ENCODE data around the gene IL20RA. TPM values are rescaled to one million over a fixed set of nuclear protein-coding genes. Genes with fewer than 3 reads are reported as not detected.

Gene IL20RA
- total and polyA plus RNA-seq, 5 donors from 2014 or later: not detected

DNA sequence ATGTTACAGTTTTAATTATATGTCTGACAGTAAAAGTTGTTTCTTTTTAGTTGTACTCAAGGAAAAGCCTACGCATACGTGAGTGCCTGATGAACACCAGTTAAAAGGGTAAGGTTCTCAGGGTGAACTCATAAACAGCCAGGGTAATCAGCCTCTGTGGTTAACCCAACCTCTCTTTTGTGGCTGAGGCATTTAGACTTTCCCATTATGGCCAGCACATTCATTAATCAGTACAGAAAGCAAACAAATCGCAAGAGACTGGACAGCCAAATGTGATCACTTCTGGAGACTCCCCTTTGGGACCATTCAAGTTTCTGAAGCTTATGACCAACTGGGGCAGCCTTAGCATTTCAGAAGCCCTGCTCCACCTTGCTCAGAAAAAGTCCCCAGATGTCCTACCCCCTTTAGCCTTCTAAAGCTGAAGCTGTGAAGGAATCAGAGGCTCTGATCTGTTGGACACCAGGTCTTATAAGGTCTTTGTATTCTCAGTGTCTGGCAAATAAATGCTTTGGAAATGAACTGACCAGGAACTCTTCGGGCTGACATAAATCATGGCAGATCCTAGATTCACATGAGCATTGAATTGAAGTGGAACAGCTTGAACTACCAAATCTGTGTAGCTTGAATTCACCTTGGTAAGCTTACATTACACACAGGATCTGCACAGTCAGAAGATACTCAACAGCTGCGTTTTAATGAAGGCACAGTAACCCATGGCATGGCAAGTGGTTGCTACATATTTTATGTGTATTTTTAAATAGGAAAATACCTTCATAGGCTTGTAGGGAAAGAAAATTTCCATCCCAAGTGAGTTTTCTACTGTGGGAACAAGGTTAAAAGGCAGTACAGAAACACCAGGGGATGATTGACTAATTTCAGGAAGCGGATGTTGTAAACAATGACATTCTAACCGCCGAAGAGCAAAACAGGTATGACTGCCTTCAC, 18.7 kb downstream of the IL20RA start:
- H3K27me3 ChIP-seq (ENCODE audit: control insufficient read depth, insufficient read depth, low read length): peaks cover 8% of the 10 kb centered on the region

DNA sequence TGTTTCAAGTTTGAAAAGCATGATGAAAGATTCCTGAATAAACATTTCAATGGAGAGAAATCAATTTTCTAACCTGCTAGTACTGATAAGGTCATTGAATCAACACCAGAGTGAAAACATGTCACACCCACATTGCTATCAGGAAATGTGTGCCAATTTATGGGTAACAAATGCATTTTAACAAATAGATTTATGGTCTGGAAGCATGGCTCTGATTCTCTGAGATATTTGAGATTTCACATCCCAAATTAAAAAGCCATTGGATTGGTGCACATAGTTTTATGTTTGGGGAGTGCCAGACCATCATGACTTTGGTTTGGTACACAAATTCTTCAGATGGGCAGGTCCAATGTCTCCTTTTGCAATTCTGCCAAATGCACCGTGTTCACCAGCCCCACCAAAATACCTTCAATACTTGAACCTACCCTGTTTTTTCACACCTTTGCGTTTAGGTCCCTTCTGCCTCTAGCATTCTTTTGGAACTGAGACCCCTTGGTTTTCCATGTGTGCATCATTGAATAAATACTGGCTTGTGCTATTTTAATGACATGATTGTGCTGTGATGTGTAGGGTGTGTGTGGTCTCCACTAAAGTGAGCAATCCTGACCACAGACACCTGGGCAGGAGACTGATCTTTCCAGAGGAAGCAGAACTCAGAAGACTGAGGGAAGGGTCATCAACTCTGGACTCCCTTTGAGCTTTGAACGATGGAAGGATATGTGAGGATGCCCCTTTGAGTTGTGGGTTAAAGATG, 20.4 kb downstream of the IL20RA start:
- Mint-ChIP-seq H3K27ac (no peak overlapping the region), H3K27me3 (peaks cover 39% of the 10 kb centered on the region), H3K4me3 (peak overlapping the region in 1 of 4 donors; percentile 28), H3K36me3 (no peaks in the 10 kb centered on the region), H3K9me3 (peaks cover 0 to 4% (median 0%) of the 10 kb centered on the region in 7 donors), H3K4me1 (no peaks in the 10 kb centered on the region)
- Histone ChIP-seq H3K36me3 (ENCODE audit: control insufficient read depth, insufficient read depth, low read length) (no peaks in the 10 kb centered on the region), H3K27me3 (ENCODE audit: control insufficient read depth, insufficient read depth, low read length) (peaks cover 8% of the 10 kb centered on the region), H3K27ac (ENCODE audit: insufficient read depth, low read length, poor library complexity, severe bottlenecking) (no peak overlapping the region), H3K4me1 (ENCODE audit: control insufficient read depth, insufficient read depth, low read length, poor library complexity, severe bottlenecking) (peaks cover 3% of the 10 kb centered on the region), H3K4me3 (ENCODE audit: low read depth, low read length) (no peak overlapping the region), H3K9me3 (ENCODE audit: control insufficient read depth in 2 of 2, low read length in 2 of 2) (no peaks in the 10 kb centered on the region)
- no peak for ATAC-seq (ENCODE audit: low read depth in 2 of 2)
- DNase-seq: no peak

More for the DNA sequence above, 18.7 kb downstream of the IL20RA start:
- Mint-ChIP-seq H3K9me3 (peaks cover 0 to 6% (median 0%) of the 10 kb centered on the region in 7 donors), H3K36me3 (no peaks in the 10 kb centered on the region), H3K4me1 (no peaks in the 10 kb centered on the region), H3K4me3 (no peak overlapping the region), H3K27me3 (peaks cover 34% of the 10 kb centered on the region), H3K27ac (no peak overlapping the region)
- DNase-seq (peak in 1 of 3 donors; percentile 36), ATAC-seq (ENCODE audit: low read depth in 2 of 2) (no peak)
- H3K4me1 ChIP-seq (ENCODE audit: control insufficient read depth, insufficient read depth, low read length, poor library complexity, severe bottlenecking): peaks cover 3% of the 10 kb centered on the region
- H3K4me3 ChIP-seq (ENCODE audit: low read depth, low read length): no peak overlapping the region
- H3K27ac ChIP-seq (ENCODE audit: insufficient read depth, low read length, poor library complexity, severe bottlenecking): no peak overlapping the region
- H3K9me3 ChIP-seq (ENCODE audit: control insufficient read depth in 2 of 2, low read length in 2 of 2): no peaks in the 10 kb centered on the region
- H3K36me3 ChIP-seq (ENCODE audit: control insufficient read depth, insufficient read depth, low read length): no peaks in the 10 kb centered on the region

DNA sequence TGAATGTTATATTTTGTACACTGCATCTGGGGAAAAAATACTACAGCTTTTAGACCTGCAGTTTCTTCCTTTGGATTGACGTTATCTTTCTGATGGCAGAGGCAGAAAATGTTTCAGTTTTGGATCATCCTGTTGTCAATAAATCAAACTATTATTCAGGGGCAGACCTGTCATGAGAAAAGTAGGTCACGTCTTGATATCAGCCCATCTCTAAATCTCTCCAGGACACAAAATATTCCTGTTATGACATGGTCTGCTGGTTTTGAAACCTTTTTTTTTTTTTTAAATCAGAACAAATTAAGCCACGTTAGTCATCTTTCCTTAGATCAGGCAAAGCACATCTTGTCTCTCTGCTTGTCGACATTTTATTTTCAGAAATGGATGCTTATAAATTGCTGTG, 24.0 kb downstream of the IL20RA start:
- no peak overlapping the region for H3K27ac ChIP-seq (ENCODE audit: insufficient read depth, low read length, poor library complexity, severe bottlenecking)
- peaks cover 11% of the 10 kb centered on the region for H3K27me3 ChIP-seq (ENCODE audit: control insufficient read depth, insufficient read depth, low read length)
- Mint-ChIP-seq H3K4me1 (no peaks in the 10 kb centered on the region), H3K36me3 (no peaks in the 10 kb centered on the region), H3K9me3 (peaks cover 0 to 2% (median 0%) of the 10 kb centered on the region in 7 donors), H3K27me3 (peaks cover 40% of the 10 kb centered on the region), H3K4me3 (no peak overlapping the region), H3K27ac (no peak overlapping the region)
- H3K4me1 ChIP-seq (ENCODE audit: control insufficient read depth, insufficient read depth, low read length, poor library complexity, severe bottlenecking): no peaks in the 10 kb centered on the region
- H3K9me3 ChIP-seq (ENCODE audit: control insufficient read depth in 2 of 2, low read length in 2 of 2): no peaks in the 10 kb centered on the region
- DNase-seq (no peak), ATAC-seq (ENCODE audit: low read depth in 2 of 2) (no peak)
- H3K4me3 ChIP-seq (ENCODE audit: low read depth, low read length): no peak overlapping the region
- no peaks in the 10 kb centered on the region for H3K36me3 ChIP-seq (ENCODE audit: control insufficient read depth, insufficient read depth, low read length)

DNA sequence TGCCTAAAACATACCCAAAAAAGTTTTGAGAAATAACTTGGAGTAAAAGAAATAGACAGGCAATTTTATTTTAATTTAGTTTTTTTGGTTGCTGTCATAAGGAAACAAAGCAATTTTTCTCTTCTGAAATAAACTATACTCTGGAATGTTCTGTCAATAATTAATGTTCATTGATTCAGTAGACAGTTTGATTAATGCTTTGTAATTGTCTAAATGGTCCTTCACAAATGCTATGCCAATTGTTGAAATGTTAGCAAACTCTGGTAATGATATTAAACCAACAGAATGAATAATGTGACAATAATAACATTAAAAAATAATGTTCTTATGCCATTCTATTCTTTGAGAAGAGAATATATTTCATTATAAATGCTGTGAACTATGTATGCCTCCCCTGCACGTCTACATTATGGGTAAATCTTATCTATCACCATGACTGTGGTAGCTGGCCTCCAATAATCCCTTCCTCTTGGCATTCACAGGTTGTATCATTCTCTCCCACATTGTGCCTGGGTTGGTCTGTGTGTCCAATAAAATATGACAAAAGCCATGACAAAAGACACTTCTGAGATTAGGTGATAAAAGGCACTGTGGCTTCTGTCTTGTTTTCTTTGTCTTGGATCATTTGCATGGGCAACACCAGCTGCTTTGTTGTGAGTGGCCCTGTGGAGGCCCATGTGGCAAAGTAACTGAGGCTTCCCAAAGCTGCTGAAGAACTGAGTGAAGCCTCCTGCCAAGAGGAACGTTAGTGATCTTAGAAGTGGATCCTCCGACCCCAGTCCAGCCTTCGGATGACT, 25.1 kb downstream of the IL20RA start:
- DNase-seq (no peak), ATAC-seq (ENCODE audit: low read depth in 2 of 2) (no peak)
- peaks cover 0 to 2% (median 0%) of the 10 kb centered on the region in 7 donors for H3K9me3 Mint-ChIP-seq
- H3K4me3 ChIP-seq (ENCODE audit: low read depth, low read length): no peak overlapping the region
- H3K36me3 ChIP-seq (ENCODE audit: control insufficient read depth, insufficient read depth, low read length): no peaks in the 10 kb centered on the region
- no peaks in the 10 kb centered on the region for H3K36me3 Mint-ChIP-seq
- H3K9me3 ChIP-seq (ENCODE audit: control insufficient read depth in 2 of 2, low read length in 2 of 2): no peaks in the 10 kb centered on the region
- H3K4me3 Mint-ChIP-seq: no peak overlapping the region
- no peak overlapping the region for H3K27ac ChIP-seq (ENCODE audit: insufficient read depth, low read length, poor library complexity, severe bottlenecking)
- H3K27me3 Mint-ChIP-seq: peaks cover 36% of the 10 kb centered on the region
- H3K27ac Mint-ChIP-seq: no peak overlapping the region
- no peaks in the 10 kb centered on the region for H3K4me1 Mint-ChIP-seq
- H3K4me1 ChIP-seq (ENCODE audit: control insufficient read depth, insufficient read depth, low read length, poor library complexity, severe bottlenecking): no peaks in the 10 kb centered on the region
- H3K27me3 ChIP-seq (ENCODE audit: control insufficient read depth, insufficient read depth, low read length): peaks cover 11% of the 10 kb centered on the region

GRCh38 chr6:137017081-137017480, 27.7 kb downstream of the IL20RA start:
- no peak overlapping the region for H3K27ac ChIP-seq (ENCODE audit: insufficient read depth, low read length, poor library complexity, severe bottlenecking)
- Mint-ChIP-seq H3K4me1 (no peaks in the 10 kb centered on the region), H3K9me3 (no peaks in the 10 kb centered on the region), H3K36me3 (no peaks in the 10 kb centered on the region), H3K27ac (no peak overlapping the region), H3K4me3 (no peak overlapping the region), H3K27me3 (peaks cover 42% of the 10 kb centered on the region)
- peaks cover 12% of the 10 kb centered on the region for H3K27me3 ChIP-seq (ENCODE audit: control insufficient read depth, insufficient read depth, low read length)
- no peak for DNase-seq
- no peak overlapping the region for H3K4me3 ChIP-seq (ENCODE audit: low read depth, low read length)
- no peak for ATAC-seq (ENCODE audit: low read depth in 2 of 2)
- H3K4me1 ChIP-seq (ENCODE audit: control insufficient read depth, insufficient read depth, low read length, poor library complexity, severe bottlenecking): no peaks in the 10 kb centered on the region
- H3K9me3 ChIP-seq (ENCODE audit: control insufficient read depth in 2 of 2, low read length in 2 of 2): no peaks in the 10 kb centered on the region
- no peaks in the 10 kb centered on the region for H3K36me3 ChIP-seq (ENCODE audit: control insufficient read depth, insufficient read depth, low read length)

DNA sequence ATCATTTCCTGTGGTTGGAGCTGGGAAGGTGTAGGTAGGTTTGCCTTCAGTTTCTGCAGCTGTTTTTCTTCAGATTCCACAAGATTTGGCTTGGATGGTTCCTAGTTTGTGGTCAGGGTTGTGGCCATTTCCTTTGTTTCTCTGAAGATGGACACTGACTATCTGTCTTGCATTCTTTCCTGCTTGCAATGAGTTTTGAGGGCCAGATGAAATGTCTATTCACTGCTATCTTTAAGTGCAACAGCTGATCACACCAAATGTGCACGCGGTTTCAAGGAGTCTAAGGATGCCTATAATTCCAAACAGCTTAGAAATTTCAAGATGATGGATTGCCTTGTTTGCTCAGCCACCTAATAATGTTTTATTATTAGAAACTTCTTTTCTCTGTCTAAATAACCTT, 28.4 kb downstream of the IL20RA start:
- no peaks in the 10 kb centered on the region for H3K9me3 Mint-ChIP-seq
- H3K27ac Mint-ChIP-seq: no peak overlapping the region

GRCh38 chr6:137015943-137016342, 28.8 kb downstream of the IL20RA start:
- H3K36me3 Mint-ChIP-seq: no peaks in the 10 kb centered on the region

More for the DNA sequence above, 28.4 kb downstream of the IL20RA start:
- H3K9me3 ChIP-seq (ENCODE audit: control insufficient read depth in 2 of 2, low read length in 2 of 2): no peaks in the 10 kb centered on the region
- H3K27me3 ChIP-seq (ENCODE audit: control insufficient read depth, insufficient read depth, low read length): peaks cover 9% of the 10 kb centered on the region
- no peak for ATAC-seq (ENCODE audit: low read depth in 2 of 2)
- H3K4me3 ChIP-seq (ENCODE audit: low read depth, low read length): no peak overlapping the region
- no peak overlapping the region for H3K27ac ChIP-seq (ENCODE audit: insufficient read depth, low read length, poor library complexity, severe bottlenecking)
- Mint-ChIP-seq H3K27me3 (peaks cover 42% of the 10 kb centered on the region), H3K4me1 (no peaks in the 10 kb centered on the region), H3K4me3 (no peak overlapping the region), H3K36me3 (no peaks in the 10 kb centered on the region)
- no peak for DNase-seq
- H3K36me3 ChIP-seq (ENCODE audit: control insufficient read depth, insufficient read depth, low read length): no peaks in the 10 kb centered on the region
- no peaks in the 10 kb centered on the region for H3K4me1 ChIP-seq (ENCODE audit: control insufficient read depth, insufficient read depth, low read length, poor library complexity, severe bottlenecking)

More at GRCh38 chr6:137015943-137016342, 28.8 kb downstream of the IL20RA start:
- Histone ChIP-seq H3K4me1 (ENCODE audit: control insufficient read depth, insufficient read depth, low read length, poor library complexity, severe bottlenecking) (no peaks in the 10 kb centered on the region), H3K27me3 (ENCODE audit: control insufficient read depth, insufficient read depth, low read length) (peaks cover 10% of the 10 kb centered on the region), H3K4me3 (ENCODE audit: low read depth, low read length) (no peak overlapping the region), H3K9me3 (ENCODE audit: control insufficient read depth in 2 of 2, low read length in 2 of 2) (no peaks in the 10 kb centered on the region), H3K36me3 (ENCODE audit: control insufficient read depth, insufficient read depth, low read length) (no peaks in the 10 kb centered on the region), H3K27ac (ENCODE audit: insufficient read depth, low read length, poor library complexity, severe bottlenecking) (no peak overlapping the region)
- Mint-ChIP-seq H3K4me1 (no peaks in the 10 kb centered on the region), H3K27me3 (peaks cover 42% of the 10 kb centered on the region), H3K27ac (no peak overlapping the region), H3K9me3 (no peaks in the 10 kb centered on the region), H3K4me3 (no peak overlapping the region)
- DNase-seq (no peak), ATAC-seq (ENCODE audit: low read depth in 2 of 2) (no peak)

Data from CD4-positive, CD25-positive, alpha-beta regulatory T cell (primary cell).